B cell (primary cell): ENCODE results near the gene MAST2.

Source experiments
- EZH2 ChIP-seq: IDR thresholded peaks from 2 replicates; pipeline ENCODE4 v1.6.1; 2012; ENCODE audit warnings: borderline replicate concordance, low read depth, mild to moderate bottlenecking, moderate library complexity, low read length; ENCODE audit not compliant: insufficient read depth, poor library complexity, severe bottlenecking
- TF ChIP-seq, protein P1 (sequence below): fragments of 200-600 bp; IDR thresholded peaks from one replicate; pipeline ENCODE4 v1.8.0; 2022; ENCODE audit warnings: antibody characterized with exemption, mild to moderate bottlenecking

DNA sequence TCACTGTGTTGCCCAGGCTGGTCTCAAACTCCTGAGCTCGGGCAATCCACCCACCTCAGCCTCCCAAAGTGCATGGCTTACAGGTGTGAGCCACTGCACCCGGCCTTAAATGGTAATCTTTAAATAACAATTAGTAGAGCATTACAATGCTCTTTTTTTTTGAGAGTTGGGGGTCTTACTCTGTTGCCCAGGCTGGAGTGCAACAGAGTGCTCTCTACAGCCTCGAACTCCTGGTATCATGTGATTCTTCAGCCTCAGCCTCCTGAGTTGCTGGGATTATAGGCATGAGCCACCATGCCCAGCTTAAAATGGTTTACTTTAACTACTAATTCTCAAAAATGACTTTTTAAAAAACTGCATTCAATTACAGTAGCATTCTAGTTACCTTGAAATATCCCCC, 276.8 kb downstream of the MAST2 start:
- TF ChIP-seq, protein P1, sequence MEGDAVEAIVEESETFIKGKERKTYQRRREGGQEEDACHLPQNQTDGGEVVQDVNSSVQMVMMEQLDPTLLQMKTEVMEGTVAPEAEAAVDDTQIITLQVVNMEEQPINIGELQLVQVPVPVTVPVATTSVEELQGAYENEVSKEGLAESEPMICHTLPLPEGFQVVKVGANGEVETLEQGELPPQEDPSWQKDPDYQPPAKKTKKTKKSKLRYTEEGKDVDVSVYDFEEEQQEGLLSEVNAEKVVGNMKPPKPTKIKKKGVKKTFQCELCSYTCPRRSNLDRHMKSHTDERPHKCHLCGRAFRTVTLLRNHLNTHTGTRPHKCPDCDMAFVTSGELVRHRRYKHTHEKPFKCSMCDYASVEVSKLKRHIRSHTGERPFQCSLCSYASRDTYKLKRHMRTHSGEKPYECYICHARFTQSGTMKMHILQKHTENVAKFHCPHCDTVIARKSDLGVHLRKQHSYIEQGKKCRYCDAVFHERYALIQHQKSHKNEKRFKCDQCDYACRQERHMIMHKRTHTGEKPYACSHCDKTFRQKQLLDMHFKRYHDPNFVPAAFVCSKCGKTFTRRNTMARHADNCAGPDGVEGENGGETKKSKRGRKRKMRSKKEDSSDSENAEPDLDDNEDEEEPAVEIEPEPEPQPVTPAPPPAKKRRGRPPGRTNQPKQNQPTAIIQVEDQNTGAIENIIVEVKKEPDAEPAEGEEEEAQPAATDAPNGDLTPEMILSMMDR: no peak
- no peak for TF ChIP-seq EZH2
